HepG2 (cell line): ENCODE results near the gene EID3.

Experiments
- NR2C2 ChIP-seq: sonication (generic); formaldehyde crosslinking; IDR thresholded peaks from 2 replicates; pipeline ENCODE4 v1.4.0; 2020; ENCODE audit warnings: missing genetic modification reagents, mild to moderate bottlenecking, moderate library complexity, borderline replicate concordance
- TAF1 ChIP-seq: sonication (generic); formaldehyde crosslinking; IDR thresholded peaks from 2 replicates; pipeline ENCODE4 v1.4.0; 2020; ENCODE audit warnings: missing genetic modification reagents
- TAF15 ChIP-seq: fragments of 200-400 bp; formaldehyde crosslinking; IDR thresholded peaks from one replicate; pipeline ENCODE4 v1.6.1; 2018; ENCODE audit warnings: mild to moderate bottlenecking, low read depth, low read length; ENCODE audit not compliant: poor library complexity, severe bottlenecking

- TF ChIP-seq NR2C2 (no peak), TAF15 (no peak), TAF1 (CRISPR knock-in tag) (no peak)
These were observed 13.4 kb downstream of the EID3 start for GRCh38 chr12:104316936-104317335.
